Transverse colon (tissue), 3 donors: Measurements from ENCODE around the gene MYH9.

Experiments
- EP300 ChIP-seq: sonication (generic); formaldehyde crosslinking; IDR thresholded peaks from one replicate; pipeline ENCODE4 v1.6.1; 2017; ENCODE audit warnings: antibody characterized with exemption, low read depth
- POLR2A ChIP-seq: fragments of 450-650 bp; IDR thresholded peaks from one replicate; pipeline ENCODE4 v1.6.1; 2016; ENCODE audit warnings: antibody characterized with exemption, mild to moderate bottlenecking, moderate library complexity
- TF ChIP-seq, protein P1 (sequence below), 5 experiments: fragments of 200-600 bp in 3 of 5; fragments of 450-650 bp in 2 of 5; sonication (generic) in 3 of 5; IDR thresholded peaks; 1 replicate in 2 of 5; 2 replicates in 3 of 5; pipeline ENCODE4 v1.5.1; 2016 to 2017; ENCODE audit warnings: antibody characterized with exemption in 5 of 5, inconsistent platforms in 3 of 5, mild to moderate bottlenecking in 2 of 5, moderate library complexity in 1 of 5

DNA sequence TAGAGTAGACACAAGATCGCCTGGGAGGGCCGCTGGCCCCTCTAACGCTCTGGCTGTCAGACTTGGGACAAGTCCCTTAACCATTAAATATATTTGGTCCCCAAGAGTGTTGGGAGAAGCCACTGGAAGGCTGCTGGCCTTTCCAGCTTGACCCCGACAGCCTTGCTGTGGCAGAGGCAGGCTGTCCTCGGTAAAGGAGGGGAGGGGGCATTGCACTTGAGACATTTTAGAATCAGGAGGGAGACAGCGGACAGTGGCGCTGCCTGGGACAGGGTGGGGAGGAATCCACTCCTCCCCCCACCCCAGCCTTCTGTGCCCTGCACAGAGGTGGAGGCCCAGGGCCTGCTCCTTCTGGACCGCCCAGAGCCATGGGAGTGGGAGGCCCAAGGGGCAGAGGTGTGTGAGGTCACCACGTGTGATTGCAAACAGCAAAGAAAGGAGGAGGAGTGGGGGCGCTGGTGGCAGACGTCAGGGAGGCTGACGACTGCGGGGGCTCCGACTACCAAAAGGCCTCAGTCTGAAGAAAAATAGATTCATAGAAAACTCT is 105.9 kb downstream of the MYH9 start:
- TF ChIP-seq POLR2A: no peak
- TF ChIP-seq, protein P1, sequence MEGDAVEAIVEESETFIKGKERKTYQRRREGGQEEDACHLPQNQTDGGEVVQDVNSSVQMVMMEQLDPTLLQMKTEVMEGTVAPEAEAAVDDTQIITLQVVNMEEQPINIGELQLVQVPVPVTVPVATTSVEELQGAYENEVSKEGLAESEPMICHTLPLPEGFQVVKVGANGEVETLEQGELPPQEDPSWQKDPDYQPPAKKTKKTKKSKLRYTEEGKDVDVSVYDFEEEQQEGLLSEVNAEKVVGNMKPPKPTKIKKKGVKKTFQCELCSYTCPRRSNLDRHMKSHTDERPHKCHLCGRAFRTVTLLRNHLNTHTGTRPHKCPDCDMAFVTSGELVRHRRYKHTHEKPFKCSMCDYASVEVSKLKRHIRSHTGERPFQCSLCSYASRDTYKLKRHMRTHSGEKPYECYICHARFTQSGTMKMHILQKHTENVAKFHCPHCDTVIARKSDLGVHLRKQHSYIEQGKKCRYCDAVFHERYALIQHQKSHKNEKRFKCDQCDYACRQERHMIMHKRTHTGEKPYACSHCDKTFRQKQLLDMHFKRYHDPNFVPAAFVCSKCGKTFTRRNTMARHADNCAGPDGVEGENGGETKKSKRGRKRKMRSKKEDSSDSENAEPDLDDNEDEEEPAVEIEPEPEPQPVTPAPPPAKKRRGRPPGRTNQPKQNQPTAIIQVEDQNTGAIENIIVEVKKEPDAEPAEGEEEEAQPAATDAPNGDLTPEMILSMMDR (IDR thresholded peaks at IDR 0.05): no peak
- TF ChIP-seq EP300: no peak
